HT-29 (cell line): Measurements from ENCODE around the gene CDK12. TPM values are rescaled to one million over a fixed set of nuclear protein-coding genes. Genes with fewer than 3 reads are reported as not detected.

Source experiments
- DNase-seq: peaks from one replicate; pipeline ENCODE4 v3.0.0-alpha.2; 2015; ENCODE audit warnings: low spot score
- small RNA-seq: library from RNA; depleted of rRNA; stranded (forward); fragments of <200 nt; gene quantifications from one replicate; pipeline ENCODE3, GENCODE V24; 2014
- total RNA-seq: library from RNA; depleted of rRNA; stranded (reverse); fragments of >200 nt; shearing (Covaris generic); gene quantifications from 2 replicates; pipeline ENCODE4 v1.2.3, GENCODE V29; 2014; rRNA removed

Gene CDK12
- total RNA-seq, 1 experiment from 2014 or later = 53.5 TPM

DNA sequence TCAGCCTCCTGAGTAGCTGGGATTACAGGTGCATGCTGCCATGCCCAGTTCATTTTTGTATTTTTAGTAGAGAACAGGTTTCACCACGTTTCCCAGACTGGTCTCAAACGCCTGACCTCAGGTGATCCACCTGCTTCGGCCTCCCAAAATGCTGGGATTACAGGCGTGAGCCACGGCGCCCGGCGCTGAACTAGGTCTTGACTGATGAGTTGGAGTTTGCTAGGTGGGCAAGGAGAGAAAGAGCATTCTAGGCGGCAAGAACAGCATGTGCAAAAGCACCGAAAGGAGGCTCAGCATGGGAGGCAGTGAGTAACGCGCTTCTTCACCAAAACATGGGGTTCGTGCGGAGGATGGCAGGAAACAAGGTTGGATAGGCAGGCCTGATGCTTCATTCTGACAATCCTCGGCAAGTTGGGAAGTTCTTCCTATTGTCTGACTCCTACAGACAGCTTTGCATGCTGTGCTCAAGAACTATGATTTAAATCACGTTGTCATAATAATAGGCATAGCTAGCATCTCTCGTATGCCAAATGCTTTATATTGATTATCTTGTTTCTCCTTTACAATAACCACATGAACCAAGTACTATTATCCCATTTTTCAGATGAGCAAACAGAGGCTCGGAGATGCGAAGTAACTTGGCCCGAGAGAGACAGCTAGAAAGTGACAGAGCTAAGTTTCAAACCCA, 119.9 kb downstream of the CDK12 start:
- DNase-seq = no peak

GRCh38 chr17:39581759-39582085, 120.4 kb downstream of the CDK12 start:
- DNase-seq = no peak

DNA sequence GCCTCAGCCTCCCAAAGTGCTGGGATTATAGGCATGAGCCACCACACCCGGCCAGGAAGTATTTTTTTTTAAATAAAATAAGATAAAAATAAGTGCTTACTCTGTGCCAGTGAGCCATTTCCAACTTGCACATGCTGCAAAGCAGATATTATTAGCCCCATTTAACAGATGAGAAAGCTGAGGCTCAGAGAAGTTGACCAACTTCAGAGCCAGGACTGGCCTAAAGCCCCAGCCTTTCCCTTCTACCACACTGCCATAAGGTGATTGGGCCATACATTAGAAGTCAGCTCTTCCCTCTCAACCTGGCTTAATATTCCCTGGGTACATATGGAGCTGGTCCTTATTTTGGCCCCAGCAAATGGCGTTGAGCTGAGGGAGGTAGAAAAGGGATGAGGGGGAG, 121.4 kb downstream of the CDK12 start:
- DNase-seq = no peak

Small RNAs within 50 kb of the gene (small RNA-seq; reads per million reads assigned to genes)
- gene RNU6-233P = not detected

Other genes with a start within 250 kb of the CDK12 start
- gene STAC2, start 235.5 kb upstream of the CDK12 start, total RNA-seq = 0.28 TPM in 1 of 2 replicates, not detected in the other
- gene FBXL20, start 59.9 kb upstream of the CDK12 start, total RNA-seq = 3.3 and 4.7 TPM in 2 replicates
- gene MED1, start 10.2 kb upstream of the CDK12 start, total RNA-seq = 12.0 and 13.4 TPM in 2 replicates
- 0.13 TPM in 1 of 2 replicates, not detected in the other for gene NEUROD2, start 146.4 kb downstream of the CDK12 start, total RNA-seq
- gene PPP1R1B, start 165.5 kb downstream of the CDK12 start, total RNA-seq = 14.8 and 16.0 TPM in 2 replicates
- 50.8 and 54.2 TPM in 2 replicates for gene STARD3, start 175.7 kb downstream of the CDK12 start, total RNA-seq
- 1.9 and 2.2 TPM in 2 replicates for gene TCAP, start 203.9 kb downstream of the CDK12 start, total RNA-seq
- gene PNMT, start 207.0 kb downstream of the CDK12 start, total RNA-seq = 0.25 and 0.65 TPM in 2 replicates
- 34.6 and 39.1 TPM in 2 replicates for gene PGAP3, start 226.6 kb downstream of the CDK12 start, total RNA-seq
- gene ERBB2, start 238.6 kb downstream of the CDK12 start, total RNA-seq = 91.0 and 110 TPM in 2 replicates